ENCODE results near the gene CHID1. TPM values are rescaled to one million over a fixed set of nuclear protein-coding genes. Genes with fewer than 3 reads are reported as not detected.

CHID1 gene
- polyA plus RNA-seq, 4 donors: 102 to 128 (median 115) TPM

DNA sequence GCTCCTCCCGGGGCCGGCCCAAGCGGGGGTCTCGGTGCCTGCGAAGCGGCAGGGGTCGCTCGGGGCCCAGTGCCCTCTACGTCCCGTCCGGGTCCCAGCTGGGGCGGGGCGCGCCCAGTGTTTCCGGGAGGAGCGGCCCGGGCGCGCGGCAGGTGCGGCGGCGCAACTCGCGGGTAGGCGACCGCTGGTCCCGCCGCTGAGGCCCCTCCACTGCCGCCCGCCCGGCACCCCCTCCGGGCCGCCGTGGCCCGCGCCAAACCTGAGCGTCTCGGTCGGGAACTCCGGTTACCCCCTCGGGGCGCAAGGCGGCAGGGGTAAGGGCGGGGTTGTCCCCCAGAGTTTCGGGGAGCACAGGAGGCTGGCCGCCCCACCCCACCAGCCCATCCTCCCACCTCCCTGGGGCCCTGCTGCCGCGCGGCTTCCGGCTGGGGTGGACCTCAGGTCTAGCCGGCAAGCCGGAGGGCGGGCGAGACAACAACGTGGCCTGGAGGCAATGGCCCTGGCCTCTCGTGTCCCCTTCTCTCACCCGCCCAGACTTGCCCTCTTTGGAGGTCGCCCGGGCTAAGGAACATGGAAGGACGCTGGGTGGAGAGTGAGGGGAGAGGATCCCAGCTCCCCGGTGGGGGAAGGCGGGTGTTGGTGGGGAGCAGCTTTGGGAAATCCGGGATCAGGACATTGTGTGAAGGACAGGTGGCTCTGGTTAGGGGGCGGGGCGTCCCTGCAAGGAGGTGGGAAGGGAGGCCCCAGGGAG, 83.3 kb downstream of the CHID1 start:
- no peak for DNase-seq (ENCODE audit: low read depth in 4 of 4, low spot score in 3 of 4)

DNA sequence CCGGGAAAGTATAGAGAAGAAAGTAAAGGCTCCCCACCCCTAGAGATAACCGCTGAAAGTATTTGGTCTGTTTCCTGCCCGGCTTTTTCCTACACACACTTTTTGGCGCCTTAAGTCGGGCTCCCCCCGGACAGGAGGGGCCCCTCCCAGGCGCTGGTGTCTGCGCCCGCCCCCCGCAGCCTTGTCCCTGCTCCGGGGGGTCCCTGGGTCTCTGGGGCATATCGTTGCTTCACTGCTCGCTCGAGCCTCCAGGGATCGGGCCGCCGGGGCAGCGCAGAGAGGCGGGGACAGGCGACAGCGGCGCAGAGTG, 83.8 kb downstream of the CHID1 start:
- no peak for DNase-seq (ENCODE audit: low read depth in 4 of 4, low spot score in 3 of 4)

DNA sequence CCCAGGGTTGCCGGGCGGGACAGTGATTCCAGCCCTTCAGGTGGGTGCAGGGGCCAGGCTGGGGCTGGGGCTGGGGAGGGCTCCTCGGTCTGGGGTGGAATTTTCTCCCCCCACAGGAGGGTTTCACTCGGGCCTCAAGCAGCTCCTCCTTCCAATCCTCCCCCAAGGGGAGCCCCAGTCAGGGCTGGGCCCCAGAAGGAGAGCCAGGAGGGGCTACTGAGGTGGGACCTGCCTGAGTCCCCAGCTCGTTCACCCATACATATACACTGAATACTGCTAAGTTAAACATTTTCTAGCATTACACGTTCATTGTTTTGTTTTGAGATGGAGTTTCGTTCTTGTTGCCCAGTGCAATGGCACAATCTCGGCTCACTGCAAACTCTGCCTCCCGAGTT, 84.4 kb downstream of the CHID1 start:
- DNase-seq (ENCODE audit: low read depth in 4 of 4, low spot score in 3 of 4): no peak

DNA sequence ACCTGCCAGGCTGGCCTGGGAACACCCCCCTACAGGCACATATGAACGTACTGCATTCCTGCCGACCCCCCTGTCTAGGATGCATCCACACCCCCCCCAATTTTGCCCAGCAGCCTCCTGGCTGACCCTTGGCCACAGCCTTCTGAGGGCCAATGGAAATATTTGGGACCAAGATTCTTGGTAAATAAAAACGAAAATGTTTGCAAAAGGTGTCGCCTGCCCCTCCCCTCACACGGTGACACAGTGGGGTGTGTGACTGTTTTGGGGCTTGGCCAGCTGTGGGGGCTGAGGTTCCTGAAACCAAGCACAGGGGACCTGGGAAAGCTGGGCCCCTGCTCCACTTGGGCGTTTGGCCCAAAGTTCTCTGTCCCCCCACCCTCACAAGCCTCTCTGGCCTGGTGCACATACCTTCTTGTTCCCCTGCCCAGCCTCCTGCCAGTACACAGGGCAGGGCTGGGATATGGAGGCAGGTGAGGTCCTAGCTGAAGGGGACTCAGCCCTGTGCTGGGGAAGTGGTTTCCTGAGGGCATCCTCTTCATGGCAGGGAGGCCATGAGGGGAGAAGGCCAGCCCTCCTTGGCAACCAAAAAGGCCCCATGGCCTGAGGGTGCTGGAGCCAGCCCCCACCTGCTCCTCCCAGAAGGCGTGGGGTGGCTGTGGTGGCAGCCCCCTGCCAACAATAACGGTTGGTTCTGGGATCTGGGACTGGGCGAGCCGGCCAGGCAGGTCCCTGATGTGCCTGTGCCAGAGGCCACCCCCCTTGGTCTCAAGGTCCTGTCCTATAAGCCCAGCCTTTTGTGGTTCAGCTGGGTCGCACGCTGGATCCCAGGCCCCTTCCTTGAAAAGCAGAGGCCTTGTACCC, 85.0 kb downstream of the CHID1 start:
- DNase-seq (ENCODE audit: low read depth in 4 of 4, low spot score in 3 of 4): no peak

DNA sequence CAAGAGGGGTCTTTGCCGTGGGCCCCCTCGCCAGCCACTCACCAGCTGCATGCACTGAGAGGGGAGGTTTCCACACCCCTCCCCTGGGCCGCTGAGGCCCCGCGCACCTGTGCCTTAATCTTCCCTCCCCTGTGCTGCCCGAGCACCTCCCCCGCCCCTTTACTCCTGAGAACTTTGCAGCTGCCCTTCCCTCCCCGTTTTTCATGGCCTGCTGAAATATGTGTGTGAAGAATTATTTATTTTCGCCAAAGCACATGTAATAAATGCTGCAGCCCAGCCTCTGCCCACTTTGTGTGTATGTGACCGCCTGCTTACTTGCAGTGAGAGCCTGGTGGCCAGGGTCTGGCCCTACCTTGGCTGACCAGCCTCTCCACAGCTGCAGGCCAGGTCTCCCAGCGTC, 85.7 kb downstream of the CHID1 start:
- DNase-seq (ENCODE audit: low read depth in 4 of 4, low spot score in 3 of 4): no peak

DNA sequence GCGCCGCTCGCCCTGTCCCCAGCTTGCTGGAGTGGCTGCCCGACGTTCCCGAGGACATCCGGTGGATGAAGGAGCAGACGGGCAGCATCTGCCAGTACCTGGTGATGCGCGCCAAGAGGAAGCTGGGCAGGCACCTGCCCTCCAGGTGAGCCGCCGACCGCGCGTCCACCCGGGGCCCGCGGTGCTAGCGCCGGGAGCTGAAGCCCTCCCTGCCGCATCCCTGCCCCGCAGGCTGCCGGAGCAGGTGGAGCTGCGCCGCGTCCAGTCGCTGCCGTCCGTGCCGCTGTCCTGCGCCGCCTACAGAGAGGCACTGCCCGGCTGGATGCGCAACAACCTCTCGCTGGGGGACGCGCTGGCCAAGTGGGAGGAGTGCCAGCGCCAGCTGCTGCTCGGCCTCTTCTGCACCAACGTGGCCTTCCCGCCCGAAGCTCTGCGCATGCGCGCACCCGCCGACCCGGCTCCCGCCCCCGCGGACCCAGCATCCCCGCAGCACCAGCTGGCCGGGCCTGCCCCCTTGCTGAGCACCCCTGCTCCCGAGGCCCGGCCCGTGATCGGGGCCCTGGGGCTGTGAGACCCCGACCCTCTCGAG, 86.2 kb downstream of the CHID1 start:
- no peak for DNase-seq (ENCODE audit: low read depth in 4 of 4, low spot score in 3 of 4)

DNA sequence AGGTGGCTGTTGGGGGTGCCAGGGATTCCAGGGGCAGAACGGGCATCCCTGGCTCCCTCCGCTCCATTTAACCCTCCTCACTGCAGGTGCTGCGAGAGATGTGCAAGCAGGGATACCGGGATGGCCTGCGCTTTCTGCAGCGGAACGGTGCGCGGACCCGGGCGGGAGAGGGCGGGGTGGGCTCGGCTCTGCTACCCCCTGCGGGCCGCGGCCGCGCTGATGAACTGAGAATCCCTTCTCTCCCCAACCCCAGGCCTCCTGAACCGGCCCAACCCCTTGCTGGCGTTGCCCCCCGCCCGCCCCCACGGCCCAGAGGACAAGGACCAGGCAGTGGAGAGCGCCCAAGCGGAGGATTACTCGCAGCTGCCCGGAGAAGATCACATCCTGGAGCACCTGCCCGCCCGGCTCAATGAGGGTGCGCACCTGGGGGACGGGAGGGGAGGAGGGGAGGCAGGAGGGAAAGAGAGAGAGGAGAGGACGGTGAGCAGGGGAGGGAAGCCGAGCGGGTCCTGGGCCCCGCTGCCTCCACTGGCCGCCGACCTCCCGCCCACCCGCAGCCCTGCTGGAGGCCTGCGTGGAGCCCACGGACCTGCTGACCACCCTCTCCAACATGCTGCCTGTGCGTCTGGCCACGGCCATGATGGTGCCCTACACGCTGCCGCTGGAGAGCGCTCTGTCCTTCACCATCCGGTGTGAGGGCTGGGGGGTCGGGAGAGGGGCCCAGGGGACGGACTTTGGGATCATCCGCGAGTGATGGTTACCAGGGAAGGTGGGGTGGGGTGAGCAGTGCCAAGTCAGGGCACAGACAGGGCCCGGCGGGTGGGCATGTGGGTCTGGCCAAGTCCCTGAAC, 86.9 kb downstream of the CHID1 start:
- no peak for DNase-seq (ENCODE audit: low read depth in 4 of 4, low spot score in 3 of 4)

DNA sequence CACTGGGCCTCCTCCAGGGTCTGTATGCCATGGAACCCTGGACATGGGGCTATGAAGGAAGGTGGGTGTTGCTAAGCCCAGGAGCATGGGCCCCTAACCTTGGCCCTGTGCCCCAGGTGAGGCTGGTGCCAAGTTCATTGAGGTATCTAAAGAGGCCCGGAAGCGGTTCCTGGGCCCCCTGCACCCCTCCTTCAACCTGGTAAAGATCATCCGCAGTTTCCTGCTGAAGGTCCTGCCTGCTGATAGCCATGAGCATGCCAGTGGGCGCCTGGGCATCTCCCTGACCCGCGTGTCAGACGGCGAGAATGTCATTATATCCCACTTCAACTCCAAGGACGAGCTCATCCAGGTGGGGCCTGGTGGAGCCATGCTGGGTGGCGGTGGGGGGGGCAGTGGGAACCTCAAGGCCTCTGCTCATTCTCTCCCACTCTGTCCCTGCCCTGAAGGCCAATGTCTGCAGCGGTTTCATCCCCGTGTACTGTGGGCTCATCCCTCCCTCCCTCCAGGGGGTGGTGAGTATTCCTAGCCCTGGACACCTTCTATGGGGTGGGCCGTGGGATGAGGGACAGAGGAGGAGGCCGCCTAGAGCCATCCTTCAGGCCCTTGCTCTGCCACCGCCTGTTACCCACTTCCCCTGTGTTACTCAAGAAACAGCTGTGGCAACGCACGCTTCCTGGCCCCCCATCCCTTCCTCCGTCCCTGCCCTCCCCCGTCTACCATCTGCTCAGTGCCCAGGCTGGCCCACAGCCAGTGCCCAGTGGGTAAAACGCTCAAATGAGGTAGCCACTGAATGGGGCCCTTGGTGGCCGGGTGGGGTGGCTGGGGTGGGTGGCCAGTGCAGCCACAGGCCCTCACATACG, 88.9 kb downstream of the CHID1 start:
- no peak for DNase-seq (ENCODE audit: low read depth in 4 of 4, low spot score in 3 of 4)

DNA sequence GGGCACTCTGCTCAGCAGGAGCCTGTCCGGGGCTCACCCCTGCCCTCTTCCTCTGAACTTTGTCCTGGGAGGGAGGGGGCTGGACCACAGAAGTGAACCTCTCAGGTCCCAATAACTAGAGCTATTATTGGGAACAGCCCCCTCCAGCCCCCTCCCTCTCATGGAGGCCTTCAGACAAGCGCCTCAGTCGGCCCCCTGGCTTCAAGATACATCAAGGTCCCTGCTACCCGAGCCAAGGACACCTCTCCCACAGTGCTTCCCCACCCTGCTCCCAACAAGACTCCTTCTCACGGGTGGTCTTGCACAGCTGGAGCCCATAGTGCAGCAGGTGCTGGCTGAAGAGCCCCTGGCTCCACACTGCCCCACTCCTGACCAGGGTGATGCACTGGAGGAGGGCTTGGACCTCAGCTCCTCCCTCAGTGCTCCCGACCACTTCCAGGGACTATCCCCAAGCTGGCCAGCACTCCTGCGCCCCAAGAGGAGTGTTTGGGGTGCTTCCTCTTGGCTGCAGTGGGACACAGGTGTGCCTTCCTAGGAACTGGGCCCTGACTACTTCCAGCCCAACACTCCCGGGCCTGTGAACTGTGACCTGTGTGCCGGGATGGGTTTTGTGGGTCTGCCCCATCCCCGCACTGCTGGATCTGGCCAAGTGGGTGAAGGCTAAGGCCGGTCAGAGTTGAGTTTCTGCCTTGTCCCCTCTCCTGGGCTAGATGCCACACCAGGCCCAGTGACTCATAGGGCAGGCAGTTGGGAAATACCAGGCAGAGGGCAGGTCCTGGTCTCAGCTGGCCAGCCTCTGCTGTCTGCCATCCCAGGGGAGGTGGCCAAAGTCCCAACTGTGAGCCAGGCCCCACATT, 89.7 kb downstream of the CHID1 start:
- DNase-seq (ENCODE audit: low read depth in 4 of 4, low spot score in 3 of 4): no peak

DNA sequence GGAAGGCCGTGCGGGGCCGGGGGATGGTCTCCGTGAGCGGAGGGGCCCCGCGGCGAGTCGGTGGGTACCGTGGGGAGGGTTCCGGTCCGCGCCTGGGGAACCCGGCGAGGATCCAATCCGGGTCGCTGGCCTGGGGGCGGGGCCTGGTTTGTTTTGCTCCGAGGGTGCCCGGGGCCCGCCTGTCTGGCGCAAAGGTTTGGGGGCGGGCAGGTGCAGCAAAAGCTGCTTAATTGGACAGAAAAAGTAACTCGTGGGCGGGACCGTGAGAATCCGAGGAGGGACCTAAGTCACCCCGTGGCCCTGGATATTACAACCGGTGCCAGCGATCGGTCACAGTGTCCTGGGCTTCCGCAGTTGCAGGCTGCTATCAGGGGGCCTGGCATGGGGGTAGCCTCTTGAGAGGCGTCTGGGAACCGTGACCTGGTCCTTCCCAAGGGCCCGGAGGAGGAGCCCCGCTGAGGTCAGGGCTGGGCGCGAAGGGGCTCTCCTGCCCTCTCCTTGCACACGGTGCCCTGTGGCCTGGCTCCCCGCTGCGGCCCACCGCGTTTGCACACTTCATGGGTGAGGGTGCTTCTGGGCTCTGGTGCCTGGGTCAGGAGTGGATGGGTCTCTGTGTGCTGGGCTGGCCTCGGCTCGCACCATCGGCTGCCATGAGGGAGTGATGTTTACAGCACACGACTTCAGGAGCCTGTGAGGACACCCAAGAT, 90.5 kb downstream of the CHID1 start:
- no peak for DNase-seq (ENCODE audit: low read depth in 4 of 4, low spot score in 3 of 4)

DNA sequence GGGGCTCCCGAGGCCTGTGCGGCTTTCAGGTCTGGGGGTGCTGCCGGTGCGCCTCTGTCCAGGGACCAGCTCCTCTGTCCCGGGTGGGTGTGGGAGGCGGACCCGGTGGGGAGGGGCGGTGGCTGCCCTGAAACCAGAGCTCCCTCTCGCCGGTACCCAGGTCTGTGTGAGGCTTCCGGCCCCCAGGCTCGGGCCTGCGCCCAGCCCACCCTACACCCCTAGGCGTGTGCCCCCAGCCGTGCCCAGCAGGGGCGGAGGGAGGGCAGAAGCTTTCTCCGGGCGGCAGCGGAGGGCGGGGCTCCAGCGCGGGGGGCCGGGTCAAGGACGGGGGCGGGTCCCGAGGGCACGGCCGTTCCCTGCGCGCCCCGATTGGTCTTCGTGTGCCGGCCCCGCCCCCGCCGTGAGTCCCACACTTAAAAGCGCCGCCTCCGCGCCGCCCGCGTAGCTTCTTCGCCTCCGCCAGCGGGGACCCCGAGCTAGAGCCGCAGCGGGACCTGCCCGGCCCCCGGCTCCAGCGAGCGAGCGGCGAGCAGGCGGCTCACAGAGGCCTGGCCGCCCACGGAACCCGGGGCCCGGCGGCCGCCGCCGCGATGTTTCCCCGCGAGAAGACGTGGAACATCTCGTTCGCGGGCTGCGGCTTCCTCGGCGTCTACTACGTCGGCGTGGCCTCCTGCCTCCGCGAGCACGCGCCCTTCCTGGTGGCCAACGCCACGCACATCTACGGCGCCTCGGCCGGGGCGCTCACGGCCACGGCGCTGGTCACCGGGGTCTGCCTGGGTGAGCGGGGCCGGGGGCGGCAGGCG, 91.3 kb downstream of the CHID1 start:
- no peak for DNase-seq (ENCODE audit: low read depth in 4 of 4, low spot score in 3 of 4)

DNA sequence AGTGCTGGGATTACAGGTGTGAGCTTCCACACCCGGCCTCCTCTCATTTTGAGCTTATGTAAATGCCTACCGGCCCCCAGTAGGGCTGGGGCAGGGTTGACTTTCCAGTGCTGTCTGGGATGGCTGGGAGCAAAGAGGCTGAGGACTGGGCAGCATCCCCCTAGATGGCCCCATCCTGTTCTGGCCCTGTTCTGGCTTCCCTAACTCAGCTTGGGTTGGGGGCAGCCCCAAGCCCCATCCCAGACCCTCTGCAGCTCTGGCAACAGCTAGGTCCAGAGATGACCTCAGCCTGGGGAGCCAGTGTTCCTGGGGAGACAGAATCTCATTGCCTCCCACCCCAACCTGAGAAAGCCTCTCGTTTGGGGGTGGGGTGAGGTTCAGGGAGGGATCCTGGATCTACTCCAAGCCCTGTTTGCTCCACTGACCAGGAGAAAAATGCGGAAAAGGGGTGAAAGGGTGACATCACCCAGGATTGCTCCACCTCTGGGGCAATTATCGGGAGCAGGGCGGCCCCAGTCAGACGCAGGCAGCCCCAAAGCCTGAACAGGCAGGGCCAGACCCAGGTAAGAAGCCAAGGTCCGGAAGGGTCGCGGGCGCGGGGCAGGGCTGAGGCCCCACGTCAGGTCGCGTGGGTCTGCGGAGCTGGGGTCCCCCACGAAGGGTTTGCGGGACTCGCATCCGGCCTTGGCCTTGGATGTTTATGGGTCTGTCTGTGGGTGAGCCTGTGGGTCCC, 92.0 kb downstream of the CHID1 start, which contains the start of gene PNPLA2:
TSS of gene PNPLA2 (plus strand) at position 519 of the 733 bp plus-strand sequence. CDS start 805 bp downstream, outside the sequence.
- DNase-seq (ENCODE audit: low read depth in 4 of 4, low spot score in 3 of 4): no peak

Other genes with a start within 250 kb of the CHID1 start
- gene DEAF1, start 215.6 kb downstream of the CHID1 start, polyA plus RNA-seq (ENCODE audit: insufficient read length in 4 of 4): 10 to 100 TPM; 36.3 to 55.9 (median 46.3) TPM
- 10 to 100 TPM; 37.4 to 45.2 (median 42.2) TPM for gene TMEM80, start 215.0 kb downstream of the CHID1 start, polyA plus RNA-seq (ENCODE audit: insufficient read length in 4 of 4)
- gene EPS8L2, start 204.6 kb downstream of the CHID1 start, polyA plus RNA-seq (ENCODE audit: insufficient read length in 4 of 4): 100 to 1,000 TPM in 3 of 4 donors, 10 to 100 TPM in 1; 94.5 to 147 (median 112) TPM
- gene TALDO1, start 163.3 kb downstream of the CHID1 start, polyA plus RNA-seq (ENCODE audit: insufficient read length in 4 of 4): 100 to 1,000 TPM; 132 to 146 (median 135) TPM
- 10 to 100 TPM; 70.9 to 97.2 (median 74.7) TPM for gene GATD1, start 133.3 kb downstream of the CHID1 start, polyA plus RNA-seq (ENCODE audit: insufficient read length in 4 of 4)
- under 1 TPM; 0.36 to 0.96 (median 0.54) TPM for gene CEND1, start 120.7 kb downstream of the CHID1 start, polyA plus RNA-seq (ENCODE audit: insufficient read length in 4 of 4)
- gene SLC25A22, start 112.5 kb downstream of the CHID1 start, polyA plus RNA-seq (ENCODE audit: insufficient read length in 4 of 4): 10 to 100 TPM; 14.3 to 19.3 (median 14.7) TPM
- 10 to 100 TPM in 1 of 4 donors, 1 to 10 TPM in 3; 7.5 to 14.9 (median 8.7) TPM for gene PIDD1, start 105.6 kb downstream of the CHID1 start, polyA plus RNA-seq (ENCODE audit: insufficient read length in 4 of 4)
- gene RPLP2, start 100.8 kb downstream of the CHID1 start, polyA plus RNA-seq (ENCODE audit: insufficient read length in 4 of 4): 1,000 to 10,000 TPM in 2 of 4 donors, 100 to 1,000 TPM in 2; 857 to 1,329 (median 1,011) TPM
- 10 to 100 TPM; 49.8 to 83.4 (median 57.7) TPM for gene PNPLA2, start 91.9 kb downstream of the CHID1 start, polyA plus RNA-seq (ENCODE audit: insufficient read length in 4 of 4)
- gene CRACR2B, start 82.9 kb downstream of the CHID1 start, polyA plus RNA-seq (ENCODE audit: insufficient read length in 4 of 4): 10 to 100 TPM; 11.5 to 20.7 (median 13.0) TPM
- gene CD151, start 77.9 kb downstream of the CHID1 start, polyA plus RNA-seq (ENCODE audit: insufficient read length in 4 of 4): 100 to 1,000 TPM; 194 to 242 (median 203) TPM
- 100 to 1,000 TPM in 3 of 4 donors, 10 to 100 TPM in 1; 94.4 to 125 (median 106) TPM for gene POLR2L, start 68.3 kb downstream of the CHID1 start, polyA plus RNA-seq (ENCODE audit: insufficient read length in 4 of 4)
- gene TSPAN4, start 68.0 kb downstream of the CHID1 start, polyA plus RNA-seq (ENCODE audit: insufficient read length in 4 of 4): 10 to 100 TPM; 63.9 to 92.2 (median 72.2) TPM
- 100 to 1,000 TPM; 100 to 120 (median 109) TPM for gene AP2A2, start 15.1 kb upstream of the CHID1 start, polyA plus RNA-seq (ENCODE audit: insufficient read length in 4 of 4)
- 10 to 100 TPM in 3 of 4 donors, 1 to 10 TPM in 1; 9.9 to 35.4 (median 13.0) TPM for gene MUC6, start 125.9 kb upstream of the CHID1 start, polyA plus RNA-seq (ENCODE audit: insufficient read length in 4 of 4)
- gene MUC2, start 164.1 kb upstream of the CHID1 start, polyA plus RNA-seq (ENCODE audit: insufficient read length in 4 of 4): under 1 TPM; 0.01 to 0.66 (median 0.10) TPM
- under 1 TPM in 1 of 4 donors, not detected in 3; under 0.01 TPM for gene MUC5AC, start 247.1 kb upstream of the CHID1 start, polyA plus RNA-seq (ENCODE audit: insufficient read length in 4 of 4)

All from right renal pelvis (tissue), 4 donors.